ENCODE data around the gene LGALS12.

LGALS12 gene, protein sequence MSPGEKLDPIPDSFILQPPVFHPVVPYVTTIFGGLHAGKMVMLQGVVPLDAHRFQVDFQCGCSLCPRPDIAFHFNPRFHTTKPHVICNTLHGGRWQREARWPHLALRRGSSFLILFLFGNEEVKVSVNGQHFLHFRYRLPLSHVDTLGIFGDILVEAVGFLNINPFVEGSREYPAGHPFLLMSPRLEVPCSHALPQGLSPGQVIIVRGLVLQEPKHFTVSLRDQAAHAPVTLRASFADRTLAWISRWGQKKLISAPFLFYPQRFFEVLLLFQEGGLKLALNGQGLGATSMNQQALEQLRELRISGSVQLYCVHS

DNA sequence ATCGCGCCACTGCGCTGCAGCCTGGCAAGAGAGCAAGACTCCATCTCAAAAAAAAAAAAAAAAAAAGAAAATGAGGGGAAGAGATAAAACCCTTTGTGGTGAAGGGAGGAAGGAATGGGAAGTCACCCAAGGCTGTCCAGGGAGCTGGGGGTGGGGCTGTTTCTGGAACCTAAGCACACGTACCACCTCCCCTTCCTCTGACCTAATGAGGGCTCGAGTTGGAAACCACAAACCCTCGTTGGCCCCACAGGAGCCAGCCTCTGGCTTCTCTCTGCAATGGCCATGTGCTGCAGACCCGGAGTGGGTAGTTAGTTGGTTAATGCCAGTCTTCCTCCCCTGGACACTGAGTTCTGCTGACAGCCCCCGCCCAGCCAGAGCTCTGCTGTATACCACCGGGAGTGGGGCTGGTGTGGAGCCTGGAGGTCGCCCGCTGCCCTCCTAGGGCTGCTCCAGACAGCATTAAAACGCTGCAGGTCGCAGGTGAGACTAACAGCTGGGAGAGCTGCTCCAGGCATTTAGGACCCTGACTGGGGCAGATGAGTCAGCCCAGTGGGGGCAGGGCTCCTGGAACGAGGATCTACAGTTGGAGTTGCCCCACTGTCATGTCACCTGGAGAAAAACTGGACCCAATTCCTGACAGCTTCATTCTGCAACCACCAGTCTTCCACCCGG lies at the start of gene LGALS12:
Gene LGALS12, plus strand, starts transcription at position 228 of the 672 bp plus-strand sequence. Its CDS starts 375 bp downstream, at position 603.
- no peak for DNase-seq

DNA sequence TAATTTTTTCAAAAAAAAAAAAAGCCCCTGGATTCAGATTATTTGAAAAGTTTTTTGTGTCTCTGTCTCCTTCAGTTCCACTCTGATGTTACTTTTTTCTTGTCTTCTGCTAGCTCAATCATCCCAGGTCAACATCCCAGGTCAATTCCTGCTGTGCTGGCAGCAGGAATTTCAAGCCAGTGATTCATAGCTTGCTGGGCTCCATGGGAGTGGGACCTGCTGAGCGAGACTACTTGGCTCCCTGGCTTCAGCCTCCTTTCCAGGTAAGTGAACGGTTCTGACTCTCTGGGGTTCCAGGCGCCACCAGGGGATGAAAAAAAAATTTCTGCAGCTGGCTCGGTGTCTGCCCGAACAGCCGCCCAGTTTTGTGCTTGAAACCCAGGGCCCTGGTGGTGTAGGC lies 46.3 kb upstream of the LGALS12 start:
- DNase-seq = no peak

DNA sequence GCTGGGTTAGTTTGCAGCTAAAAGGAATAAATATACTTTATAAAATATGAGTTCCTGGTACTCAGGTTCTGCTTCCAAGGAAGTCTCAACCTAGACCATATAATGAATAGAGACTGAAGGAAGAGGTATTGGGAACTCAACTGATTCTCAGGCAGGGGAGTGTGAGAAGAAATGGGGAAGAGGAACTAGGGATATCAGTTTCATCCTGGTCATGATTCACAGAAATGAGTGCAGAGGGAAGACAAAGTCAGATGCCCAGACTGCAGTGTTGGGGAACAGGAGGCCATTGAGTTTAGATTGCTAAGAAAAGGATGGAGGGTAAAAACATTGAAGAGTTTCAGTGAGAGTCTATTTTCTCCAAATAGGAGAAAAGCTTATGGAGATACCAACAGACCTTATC lies 43.7 kb upstream of the LGALS12 start:
- DNase-seq = no peak

DNA sequence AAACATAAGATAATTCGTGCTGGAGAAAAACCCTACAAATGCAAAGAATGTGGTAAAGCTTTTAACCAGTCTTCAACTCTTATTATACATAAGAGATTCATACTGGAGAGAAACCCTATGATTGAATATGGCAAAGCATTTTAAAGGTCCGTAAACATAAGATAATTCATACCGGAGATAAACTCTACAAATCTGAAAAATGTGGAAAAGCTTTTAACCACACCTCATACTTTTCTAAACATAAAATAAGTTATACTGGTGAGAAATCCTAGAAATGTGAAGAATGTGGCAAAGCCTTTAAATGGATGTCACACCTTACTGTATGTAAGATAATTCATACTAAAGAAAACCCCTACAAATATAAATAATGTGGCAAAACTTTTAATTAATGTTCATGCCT lies 35.6 kb upstream of the LGALS12 start:
- no peak for DNase-seq

DNA sequence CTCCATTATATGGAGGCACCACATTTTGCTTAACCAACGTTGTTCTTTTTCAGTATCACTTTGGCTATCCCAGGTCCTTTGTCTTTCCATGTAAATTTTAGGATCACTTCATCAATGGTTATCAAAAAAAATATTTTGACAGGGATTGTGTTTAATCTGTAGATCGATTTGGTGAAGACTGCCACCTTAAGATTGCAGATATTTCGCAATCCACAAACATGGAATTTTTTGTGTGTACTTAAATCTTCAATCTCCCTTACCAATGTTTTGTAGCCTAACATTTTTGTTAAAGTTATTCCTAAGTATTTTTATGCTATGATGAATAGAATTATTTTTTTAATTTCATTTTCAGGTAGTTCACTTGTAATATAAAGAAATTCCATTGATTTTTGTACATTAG lies 33.5 kb upstream of the LGALS12 start:
- no peak for DNase-seq

DNA sequence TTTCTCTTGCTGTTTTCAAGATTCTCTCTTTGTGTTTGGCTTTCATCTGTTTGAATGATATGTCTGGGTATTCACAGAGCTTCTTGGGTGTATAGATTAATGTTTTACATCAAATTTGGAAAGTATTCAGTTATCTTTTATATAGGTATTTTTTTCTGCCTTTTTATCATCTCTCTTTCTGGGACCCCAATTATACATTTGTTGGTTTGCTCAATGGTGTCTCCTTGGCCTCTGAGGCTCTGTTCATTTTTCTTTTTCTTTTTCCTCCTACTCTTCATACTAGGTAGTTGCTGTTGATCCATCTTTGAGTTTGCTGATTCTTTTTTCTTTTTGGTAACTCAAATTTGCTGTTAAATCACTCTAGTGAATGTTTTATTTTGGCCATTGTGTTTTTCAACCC lies 29.3 kb upstream of the LGALS12 start:
- DNase-seq = no peak

DNA sequence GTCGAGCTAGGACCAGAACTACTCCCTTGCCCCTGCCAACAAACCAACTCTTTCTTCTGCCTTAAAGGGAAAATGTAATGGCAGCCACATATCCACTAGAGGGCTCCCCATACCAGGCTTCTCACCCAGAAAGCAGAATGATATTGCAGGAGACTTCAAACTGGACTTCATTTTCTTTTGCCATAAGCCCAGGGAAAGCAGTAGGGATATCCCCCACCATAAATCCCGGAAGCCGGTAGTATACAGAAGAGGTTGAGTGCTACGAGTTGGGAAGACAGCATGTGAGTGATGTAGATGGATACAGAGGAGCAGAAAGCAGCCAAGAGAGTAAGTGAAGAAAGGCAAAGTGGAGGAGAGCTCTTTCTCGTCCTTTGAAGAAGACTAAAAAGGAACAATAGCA lies 27.0 kb upstream of the LGALS12 start:
- peak in 2 of 4 experiments; percentile 9 to 11 for DNase-seq

DNA sequence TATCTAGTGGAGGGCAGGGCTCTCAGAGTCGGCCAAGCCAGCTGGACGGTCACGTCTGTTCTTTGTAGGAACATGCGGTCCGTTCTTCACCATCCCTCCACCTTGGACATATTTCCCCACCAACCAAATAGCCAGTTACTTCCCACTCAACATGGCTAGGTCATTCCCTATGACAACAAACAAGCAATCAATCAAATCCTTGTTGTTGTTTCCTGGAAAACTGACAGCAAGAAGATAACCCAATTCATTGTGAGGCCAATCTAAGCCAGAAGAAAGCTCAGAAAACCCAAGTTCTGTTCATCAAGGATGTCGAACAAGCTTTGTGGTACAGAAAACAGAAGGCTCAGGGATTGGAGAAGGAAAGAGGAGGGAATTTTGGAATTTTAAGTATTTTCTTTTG lies 25.8 kb upstream of the LGALS12 start:
- no peak for DNase-seq

DNA sequence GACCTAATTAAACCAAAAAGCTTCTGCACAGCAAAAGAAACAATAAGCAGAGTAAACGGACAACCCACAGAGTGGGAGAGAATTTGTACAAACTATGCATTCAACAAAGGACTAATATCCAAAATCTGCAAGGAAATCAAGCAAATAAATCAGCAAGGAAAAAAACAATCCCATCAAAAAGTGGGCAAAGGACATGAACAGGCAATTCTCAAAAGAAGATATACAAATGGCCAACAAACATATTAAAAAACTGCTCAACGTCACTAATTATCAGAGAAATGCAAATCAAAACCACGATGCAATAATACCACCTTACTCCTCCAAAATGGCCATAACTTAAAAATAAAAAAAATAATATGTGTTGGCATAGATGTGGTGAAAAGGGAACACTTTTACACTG lies 20.1 kb upstream of the LGALS12 start:
- no peak for DNase-seq

DNA sequence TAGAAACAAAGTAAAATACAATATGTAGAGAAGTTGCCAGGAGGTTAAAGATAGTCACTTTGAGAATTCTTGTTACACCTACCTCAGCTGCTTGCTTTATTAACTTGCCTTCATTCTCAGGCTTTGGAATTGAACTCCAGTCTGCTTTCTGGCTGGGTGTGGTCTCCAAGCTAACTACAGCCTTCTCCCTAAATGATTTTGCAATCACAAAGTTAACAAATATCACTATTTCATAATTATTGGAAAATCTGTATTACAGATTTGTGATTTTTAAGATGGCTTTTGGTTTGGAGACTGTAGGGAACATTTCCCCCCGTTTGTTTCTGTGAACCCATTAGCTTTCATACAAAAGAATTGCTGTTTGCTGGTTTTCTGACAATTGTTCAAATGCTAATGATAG lies 17.1 kb upstream of the LGALS12 start:
- DNase-seq = no peak

DNA sequence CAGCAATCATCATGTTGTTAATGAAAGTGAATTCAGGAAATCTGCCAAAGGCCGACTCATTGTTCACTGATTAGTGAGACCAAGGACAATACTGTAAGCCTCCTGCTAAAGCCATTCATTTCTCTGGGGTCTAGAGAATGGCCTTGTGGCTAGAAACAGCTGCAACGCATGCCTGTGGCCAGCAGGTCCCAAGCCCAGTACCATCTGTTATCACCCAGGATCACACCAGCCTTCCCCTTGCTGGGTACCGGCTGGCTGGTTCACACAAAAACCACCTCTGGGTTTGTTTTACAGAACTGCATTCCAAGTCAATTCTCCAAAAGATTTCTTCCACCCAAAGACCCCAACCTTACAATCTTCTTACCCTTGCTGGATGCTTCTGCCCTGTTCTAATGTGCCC lies 16.0 kb upstream of the LGALS12 start:
- no peak for DNase-seq

DNA sequence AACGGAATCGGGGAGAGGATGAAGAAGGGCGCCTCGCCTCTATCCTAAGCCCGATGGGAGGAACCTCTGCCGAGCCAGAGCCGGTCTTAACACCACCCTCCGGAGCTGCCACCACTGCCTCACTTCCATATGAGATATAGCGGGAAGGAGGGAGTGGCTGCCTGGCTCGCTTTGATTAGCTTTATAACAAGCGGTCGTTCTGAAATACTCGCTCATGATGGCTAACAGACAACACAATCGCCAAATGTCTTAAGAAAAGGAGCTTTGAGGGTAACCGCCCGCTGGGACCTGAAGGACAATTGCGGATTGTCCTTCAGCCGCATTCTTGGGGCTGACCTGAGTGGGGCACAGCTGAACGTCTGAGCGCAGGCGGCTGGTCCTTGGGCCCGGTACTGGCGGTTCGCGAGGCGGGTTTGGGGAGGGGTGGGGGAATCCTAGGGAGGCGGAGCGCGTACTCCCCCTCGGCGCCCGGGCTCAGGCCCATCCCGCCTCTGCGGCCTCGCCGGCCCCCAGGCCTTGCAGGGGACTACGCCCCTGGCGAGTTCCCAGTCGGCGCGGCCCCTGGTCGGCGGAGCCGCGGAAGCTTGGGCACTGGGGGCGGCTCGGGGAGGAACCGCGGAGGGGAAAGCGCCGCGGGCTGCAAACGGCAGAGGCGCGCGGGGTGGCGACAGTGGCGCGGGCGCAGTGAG lies 15.2 kb upstream of the LGALS12 start, which contains the start of gene PLAAT5:
Gene PLAAT5, minus strand, starts transcription at position 617 of the 689 bp plus-strand sequence. Its CDS starts 133 bp downstream, at position 484.
- peak in 1 of 4 experiments; percentile 3 for DNase-seq

DNA sequence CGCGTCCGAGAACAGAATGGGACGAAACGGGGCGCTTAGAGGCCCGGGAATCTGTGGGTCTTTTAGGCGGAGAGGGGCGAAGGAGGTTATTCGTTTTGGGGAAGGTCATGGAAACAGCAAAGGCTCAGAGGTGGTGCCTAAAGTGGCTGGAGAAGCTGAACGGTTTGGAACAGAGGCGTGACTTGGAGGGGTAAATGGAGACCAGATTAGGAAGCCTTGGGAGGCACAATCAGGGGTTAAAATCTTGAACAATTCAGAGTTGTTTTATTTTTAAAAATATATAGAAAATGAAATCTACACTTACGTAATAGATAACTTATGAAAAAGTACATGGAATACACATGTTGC lies 14.7 kb upstream of the LGALS12 start:
- no peak for DNase-seq

DNA sequence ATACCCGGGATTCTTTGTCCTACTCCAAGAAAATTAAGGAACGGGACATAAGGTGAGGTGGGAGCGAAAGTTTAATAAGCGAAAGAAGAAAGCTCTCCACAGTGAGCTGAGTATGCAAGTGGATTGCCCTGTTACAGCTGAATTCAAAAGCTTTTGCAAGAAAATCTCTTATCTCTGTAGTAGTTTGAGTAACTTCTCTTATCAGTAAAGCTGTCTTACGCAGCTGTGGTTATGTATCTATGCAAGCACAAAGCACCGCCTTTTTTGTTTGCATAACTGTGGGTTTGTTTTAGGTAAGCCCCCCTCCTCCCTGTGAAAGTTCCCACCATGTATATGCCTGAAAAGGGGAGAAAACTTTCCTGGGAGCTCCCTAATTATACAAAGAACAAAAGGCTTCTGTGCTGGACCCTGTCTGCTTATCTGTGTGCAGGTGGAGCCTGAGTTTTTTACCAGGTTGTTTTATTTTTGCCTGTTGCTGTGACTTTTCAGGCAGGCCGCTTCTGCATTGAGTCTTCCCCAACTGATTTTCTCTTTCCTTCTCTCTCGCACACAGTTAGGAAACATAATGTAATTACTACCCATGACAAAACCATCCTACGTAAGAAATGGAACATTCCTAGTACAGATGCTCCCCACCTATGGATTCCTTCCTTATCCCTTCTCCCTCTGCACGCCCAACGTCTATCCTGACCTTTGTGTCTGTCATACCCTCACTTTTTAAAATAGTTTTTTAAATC lies 14.1 kb upstream of the LGALS12 start:
- no peak for DNase-seq

DNA sequence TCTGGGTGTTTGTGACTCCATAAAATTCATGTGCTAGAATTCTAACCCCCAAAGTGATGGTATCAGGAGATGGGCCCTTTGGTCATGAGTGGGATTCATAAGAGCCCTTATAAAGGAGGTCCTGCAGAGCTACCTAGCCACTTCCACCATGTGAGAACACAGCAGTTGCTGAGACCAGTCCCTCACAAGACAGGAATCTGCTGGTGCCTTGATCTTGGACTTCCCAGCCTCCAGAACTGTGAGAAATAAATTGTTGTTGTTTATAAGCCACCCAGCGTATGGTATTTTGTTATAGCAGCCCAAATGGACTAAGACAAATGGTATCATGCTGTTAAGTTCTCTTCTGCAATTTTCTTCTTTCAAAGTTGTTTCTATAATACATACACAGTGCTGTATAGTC lies 13.4 kb upstream of the LGALS12 start:
- DNase-seq = no peak

DNA sequence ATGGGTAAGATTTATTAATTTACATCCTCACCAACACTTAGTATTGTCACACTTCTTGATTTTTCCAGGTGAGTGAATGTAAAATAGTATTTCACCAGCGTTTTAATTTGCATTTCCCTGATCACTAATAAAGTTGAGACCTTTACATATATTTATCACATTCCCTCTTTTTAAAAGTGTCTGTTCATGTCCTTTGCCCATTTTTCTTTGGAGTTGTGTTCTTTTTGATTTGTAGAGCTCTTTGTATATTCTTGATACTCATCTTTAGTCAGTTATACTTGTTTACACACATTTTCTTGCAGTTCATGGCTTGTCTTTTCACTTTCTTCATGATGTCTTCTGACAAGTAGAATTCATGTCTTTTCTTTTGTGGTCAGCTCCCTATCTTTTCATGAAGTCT lies 12.8 kb upstream of the LGALS12 start:
- DNase-seq = no peak

DNA sequence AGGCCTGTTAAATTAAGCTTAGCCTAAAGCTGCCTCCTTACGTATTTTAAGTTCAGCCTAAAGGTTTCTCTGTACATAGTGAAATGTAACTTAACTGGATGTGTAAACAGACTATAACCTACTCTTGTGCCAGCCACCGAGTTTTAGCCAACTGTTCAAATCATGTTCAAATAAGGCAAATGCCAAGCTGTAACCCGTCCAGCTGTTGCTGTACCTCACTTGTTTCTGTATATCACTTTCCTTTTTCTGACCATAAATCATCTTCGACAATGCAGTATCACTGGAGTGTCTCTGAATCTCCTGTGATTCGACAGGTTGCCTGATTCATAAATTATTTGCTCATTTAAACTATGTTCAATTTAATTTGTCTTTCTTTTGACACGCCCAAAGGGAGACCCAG lies 10.9 kb upstream of the LGALS12 start:
- no peak for DNase-seq

DNA sequence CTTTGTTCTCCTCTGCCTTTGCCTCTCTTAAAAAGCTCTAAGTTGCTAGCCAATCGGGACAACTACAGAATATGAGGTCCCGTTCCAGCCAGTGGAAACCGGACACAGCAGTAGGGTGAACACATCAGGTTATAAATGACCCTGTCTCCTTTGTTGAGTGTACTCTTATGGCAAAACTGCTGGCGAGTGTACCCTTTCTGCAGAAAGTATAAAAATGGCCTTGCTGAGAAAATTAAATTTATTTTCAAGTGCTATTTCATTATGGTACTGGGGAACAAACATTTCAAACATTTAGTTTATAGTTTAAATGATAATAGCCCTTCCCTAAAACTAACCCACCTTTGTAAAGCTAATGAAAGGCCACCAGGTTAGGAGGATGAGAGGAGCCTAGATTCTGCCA lies 6.0 kb upstream of the LGALS12 start:
- DNase-seq = no peak

DNA sequence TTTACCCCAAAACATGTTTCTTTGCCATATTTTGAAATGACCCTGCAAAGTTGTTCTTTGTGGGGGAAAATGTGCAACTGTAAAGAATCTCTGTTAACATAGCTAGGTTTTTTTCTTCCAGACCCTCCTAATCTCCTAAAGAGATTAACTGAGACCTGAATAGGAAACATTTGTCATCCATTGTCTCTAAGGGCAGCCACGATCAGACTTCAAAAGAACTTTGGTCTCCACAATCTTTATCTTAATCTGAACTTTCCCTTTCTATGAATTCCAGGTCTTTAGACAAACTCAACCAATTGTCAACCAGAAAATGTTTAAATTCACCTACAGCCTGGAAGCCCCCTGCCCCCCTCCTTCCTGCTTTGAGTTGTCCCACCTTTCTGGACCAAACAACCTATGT lies 4.6 kb upstream of the LGALS12 start:
- no peak for DNase-seq

DNA sequence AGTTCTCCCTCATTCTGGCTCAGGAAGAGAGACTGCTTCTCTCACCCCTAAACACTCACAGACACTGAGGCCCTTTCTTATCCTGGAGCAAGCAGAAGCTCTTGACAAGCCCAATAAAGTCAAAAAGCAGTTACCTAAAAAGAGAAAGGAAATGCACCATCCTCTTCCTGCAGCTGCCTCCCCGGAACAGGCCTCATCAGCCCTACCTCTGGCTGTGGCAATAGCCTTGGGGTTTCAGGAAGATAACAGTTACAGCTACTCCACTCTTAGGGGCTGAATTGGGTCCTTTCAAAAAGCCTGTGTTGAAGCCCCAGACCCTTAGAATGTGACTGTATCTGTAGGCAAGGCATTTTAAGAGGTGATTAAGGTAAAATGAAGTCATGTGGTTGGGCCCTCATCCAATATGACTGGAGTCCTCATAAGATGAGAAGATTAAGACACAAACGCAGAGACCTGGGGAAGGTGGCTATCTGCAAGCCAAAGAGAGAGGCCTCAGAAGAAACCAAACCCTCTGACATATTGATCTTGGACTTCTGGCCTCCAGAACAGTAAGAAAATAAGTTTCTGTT lies 3.5 kb upstream of the LGALS12 start:
- no peak for DNase-seq

DNA sequence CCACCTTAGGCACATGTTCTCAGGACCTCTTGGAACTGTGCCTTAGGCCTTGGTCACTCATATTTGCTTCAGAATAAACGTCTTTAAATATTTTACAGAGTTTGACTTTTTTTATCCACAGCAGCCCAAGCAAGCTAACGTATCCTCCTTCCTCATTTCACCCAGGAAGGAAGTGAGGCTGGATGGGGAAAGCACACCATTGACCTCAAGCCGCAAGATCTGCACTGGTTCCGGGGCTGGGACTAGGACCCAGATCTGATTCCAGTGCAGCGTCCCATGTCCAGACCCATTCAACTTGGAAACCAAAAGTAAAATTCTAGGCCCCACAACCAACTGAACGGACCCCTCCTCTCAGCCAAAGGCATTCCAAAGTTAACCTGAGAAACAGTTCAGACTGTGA lies 2.4 kb upstream of the LGALS12 start:
- DNase-seq = no peak

DNA sequence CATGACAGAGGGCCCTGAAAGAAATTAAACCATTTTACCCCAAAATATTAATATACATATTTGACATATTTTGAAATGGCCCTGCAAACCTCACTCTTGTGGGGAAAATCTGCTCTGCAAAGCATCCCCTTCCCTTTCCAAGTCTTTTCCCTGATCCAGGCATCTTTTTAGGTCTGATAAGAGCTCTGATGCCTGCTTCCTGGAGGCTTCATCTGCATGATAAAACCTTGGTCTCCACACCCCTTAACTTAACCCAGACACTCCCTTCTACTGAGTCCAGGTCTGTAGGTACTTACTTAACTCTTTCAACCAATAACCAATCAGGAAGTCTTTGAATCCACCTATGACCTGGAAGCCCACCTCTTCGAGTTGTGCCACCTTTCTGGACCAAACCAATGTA lies 1.8 kb upstream of the LGALS12 start:
- no peak for DNase-seq

DNA sequence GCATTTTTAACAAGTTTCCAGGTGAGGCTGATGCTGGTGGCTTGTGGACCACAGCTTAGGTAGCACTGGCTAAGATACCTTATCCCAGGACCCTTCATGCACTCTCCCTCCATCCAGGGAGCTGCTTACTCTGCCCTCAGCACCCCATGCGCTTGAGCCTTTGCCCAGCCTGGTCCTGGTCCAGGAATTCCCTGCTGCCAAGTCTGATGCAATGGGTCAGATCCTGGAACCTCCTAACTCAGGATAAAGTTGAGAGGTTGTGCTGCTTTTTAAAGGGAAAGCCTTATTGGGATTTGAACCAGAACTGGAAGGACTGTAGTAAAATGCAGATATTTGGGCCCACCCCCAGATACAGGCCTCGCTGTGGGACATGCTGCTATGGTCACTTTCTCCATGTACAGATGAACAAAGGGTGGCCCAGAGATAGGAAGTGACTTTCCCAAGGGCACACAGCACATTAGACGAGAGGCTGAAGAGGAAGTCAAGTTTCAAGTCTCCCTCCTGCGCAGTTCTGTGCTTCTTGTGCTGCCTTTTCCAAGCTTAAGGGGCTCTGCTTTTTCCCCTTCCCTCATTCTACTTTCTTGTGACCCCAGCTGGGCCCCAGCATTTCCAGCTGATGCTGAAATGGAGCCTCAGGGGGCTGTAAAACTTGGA lies 824 bp upstream of the LGALS12 start:
- DNase-seq = no peak

All from activated naive CD4-positive, alpha-beta T cell (primary cell).